Urothelium cell line (cell line): ENCODE measurements around the gene ZNF33B.
"Not testable (repeated sequence)": the region's sequence is repeated elsewhere in the genome, so short reads cannot be mapped to it uniquely, and the experiment has no call there.

Experiments used
- DNase-seq: peaks from one replicate; pipeline ENCODE4 v3.0.0; 2011; ENCODE audit warnings: low spot score, mixed read lengths
- FAIRE-seq: peaks from 2 replicates; lab custom pipeline; 2011; peaks lifted over from hg19 to GRCh38; lab: Jason Lieb, UNC

Gene ZNF33B

DNA sequence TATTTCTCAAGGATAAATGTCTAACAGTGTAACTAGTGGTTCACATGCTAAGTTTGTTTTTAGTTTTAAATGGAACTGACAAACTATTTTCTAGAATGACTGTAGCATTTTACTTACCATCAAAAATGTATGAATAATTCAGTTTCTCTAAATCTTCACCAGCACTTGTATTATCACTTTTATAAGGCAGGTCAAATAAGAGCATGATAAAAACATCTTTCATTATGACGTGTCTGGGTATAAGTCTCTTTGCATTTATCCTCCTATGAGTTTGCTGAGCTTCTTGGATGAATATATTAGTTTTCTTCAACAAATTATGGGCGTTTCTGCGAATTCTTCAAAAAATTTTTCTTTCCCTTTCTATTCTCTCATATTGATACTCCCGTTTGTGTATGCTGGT is 19.9 kb downstream of the ZNF33B start:
- FAIRE-seq (no peak), DNase-seq (no peak)

DNA sequence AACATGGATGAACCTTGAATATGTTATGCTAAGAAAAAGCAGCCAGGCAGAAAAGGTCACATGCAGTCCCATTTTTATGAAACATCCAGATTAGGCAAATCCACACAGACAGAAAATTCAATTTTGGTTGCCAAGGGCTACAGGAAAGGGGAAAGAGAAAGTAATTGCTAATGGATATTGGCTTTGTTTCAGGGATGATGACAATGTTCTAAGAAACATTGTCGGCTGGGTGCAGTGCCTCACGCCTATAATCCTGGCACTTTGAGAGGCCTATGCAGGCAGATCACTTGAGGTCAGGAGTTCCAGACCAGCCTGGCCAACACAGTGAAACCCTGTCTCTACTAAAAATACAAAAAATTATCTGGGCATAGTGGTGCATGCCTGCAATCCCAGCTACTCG is 23.0 kb downstream of the ZNF33B start:
- FAIRE-seq (no peak), DNase-seq (no peak)

DNA sequence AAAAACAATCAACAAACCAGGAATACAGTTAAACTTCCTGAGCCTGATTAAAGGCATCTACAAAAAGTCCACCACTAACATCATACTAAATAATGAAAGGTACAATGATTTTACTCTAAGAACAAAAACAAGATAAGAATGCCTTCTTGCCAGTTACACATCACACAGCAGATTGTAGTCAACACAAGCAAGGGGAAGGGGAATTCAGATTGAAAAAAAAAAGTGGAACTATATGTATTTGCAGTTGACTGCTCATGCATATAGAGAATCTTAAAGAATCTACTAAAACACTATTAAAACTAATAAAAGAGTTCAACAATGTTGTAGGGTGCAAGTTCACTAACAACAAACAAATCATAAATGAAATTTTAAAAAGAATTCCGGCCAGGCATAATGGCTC is 28.5 kb downstream of the ZNF33B start:
- FAIRE-seq: no peak
- no peak for DNase-seq

DNA sequence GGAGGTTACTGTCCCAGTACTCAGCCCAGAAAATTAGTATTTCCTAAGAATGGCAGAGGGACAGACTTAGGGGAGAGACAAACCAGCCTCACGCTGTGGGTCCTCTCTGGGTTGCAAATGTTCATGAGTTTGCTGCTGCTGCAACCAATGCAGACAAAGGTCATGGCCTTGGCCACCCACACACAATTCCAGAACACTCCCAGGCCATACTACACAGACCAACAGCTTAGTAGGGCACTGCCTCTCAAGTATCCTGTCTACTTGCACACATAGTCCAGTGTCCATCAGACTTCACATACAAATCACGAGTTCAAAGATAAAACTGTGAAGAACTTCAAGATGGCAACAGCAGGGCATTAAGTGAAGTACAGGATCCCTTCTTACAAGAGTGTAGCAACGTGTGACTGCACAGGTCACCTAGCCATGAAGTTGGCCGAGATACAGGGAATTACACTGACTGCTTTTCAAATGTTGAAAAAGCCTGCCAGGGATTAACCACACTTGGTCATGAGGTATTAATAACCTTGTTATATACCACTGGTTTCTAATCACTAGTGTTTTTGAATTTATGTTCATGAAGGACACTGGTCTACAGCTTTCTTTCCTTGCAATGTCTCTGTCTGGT is 40.0 kb downstream of the ZNF33B start:
- peak; percentile 90 for FAIRE-seq
- DNase-seq: no peak

- FAIRE-seq: no peak
These were observed 42.2 kb downstream of the ZNF33B start for GRCh38 chr10:42596196-42596595.

DNA sequence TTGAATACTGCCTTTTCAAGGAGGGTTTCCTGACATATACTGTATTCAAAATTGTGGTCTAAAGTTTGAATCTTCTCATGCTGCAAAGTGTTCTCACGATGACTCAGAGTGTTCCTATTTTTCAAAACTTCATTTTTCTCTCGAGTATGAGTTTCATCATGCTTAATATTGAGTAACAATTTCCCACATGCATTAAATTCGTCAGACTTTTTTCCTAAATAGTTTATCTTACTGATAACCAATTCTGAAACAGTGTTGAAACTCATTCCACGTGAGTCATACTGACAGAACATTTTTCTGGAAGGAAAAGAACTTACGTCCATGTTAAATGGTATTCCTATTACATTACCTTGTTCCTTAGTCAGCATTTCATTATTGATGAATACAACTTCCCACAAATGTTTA is 44.1 kb downstream of the ZNF33B start:
- FAIRE-seq (peak; percentile 58), DNase-seq (no peak)

More at GRCh38 chr10:42596196-42596595, 42.2 kb downstream of the ZNF33B start:
- DNase-seq: no peak

GRCh38 chr10:42593284-42593683 is 45.1 kb downstream of the ZNF33B start:
- DNase-seq: no peak
- peak; percentile 66 for FAIRE-seq

DNA sequence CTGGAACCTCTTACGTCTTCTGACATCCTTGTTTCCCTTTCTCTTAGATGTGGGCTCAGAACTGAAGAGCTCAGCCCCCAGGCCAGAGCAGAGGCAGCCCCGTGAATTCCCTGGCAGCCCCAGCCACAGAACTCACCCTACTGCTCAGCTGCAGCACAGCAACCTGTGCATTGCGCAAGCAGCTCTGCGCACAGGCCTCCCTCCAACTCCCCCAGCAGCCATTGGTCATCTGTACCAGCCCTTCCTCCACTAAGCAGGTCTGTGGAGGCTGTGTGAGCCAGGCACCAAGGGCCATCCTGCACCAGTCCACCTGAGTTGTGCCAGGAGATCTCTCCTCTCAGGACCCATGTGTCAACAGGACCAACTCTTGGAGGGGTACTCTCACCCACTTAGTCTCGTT is 54.5 kb downstream of the ZNF33B start:
- no peak for DNase-seq
- FAIRE-seq: peak; percentile 59

GRCh38 chr10:42578019-42578418 is 60.4 kb downstream of the ZNF33B start:
- DNase-seq (no peak), FAIRE-seq (no peak)

GRCh38 chr10:42576338-42576737 is 62.0 kb downstream of the ZNF33B start:
- DNase-seq (no peak), FAIRE-seq (peak; percentile 37)

- peak; percentile 55 for FAIRE-seq
These were observed 64.0 kb downstream of the ZNF33B start for GRCh38 chr10:42574336-42574735.

GRCh38 chr10:42556931-42557330 is 81.4 kb downstream of the ZNF33B start:
- DNase-seq: no peak
- no peak for FAIRE-seq

More at GRCh38 chr10:42574336-42574735, 64.0 kb downstream of the ZNF33B start:
- DNase-seq: no peak

- FAIRE-seq, DNase-seq: not testable (repeated sequence)
These were observed 84.8 kb downstream of the ZNF33B start for GRCh38 chr10:42553576-42553975.

DNA sequence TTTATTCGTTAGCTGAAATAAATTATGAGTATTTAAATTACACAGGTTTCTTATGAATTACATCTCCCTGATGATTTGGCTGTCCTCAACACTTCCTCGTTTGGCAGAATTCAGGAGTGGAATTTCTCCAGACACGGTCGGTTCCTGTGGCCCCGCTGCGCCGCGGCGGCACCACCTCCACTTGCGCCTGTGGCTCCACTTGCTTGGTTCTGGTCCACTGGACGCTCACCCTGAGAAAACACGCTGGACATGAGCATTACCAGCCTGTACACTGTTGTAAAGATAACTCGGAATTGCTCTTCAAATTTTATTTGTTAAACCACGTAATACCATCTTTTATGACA is 85.3 kb downstream of the ZNF33B start:
- no peak for DNase-seq
- FAIRE-seq: peak; percentile 73

DNA sequence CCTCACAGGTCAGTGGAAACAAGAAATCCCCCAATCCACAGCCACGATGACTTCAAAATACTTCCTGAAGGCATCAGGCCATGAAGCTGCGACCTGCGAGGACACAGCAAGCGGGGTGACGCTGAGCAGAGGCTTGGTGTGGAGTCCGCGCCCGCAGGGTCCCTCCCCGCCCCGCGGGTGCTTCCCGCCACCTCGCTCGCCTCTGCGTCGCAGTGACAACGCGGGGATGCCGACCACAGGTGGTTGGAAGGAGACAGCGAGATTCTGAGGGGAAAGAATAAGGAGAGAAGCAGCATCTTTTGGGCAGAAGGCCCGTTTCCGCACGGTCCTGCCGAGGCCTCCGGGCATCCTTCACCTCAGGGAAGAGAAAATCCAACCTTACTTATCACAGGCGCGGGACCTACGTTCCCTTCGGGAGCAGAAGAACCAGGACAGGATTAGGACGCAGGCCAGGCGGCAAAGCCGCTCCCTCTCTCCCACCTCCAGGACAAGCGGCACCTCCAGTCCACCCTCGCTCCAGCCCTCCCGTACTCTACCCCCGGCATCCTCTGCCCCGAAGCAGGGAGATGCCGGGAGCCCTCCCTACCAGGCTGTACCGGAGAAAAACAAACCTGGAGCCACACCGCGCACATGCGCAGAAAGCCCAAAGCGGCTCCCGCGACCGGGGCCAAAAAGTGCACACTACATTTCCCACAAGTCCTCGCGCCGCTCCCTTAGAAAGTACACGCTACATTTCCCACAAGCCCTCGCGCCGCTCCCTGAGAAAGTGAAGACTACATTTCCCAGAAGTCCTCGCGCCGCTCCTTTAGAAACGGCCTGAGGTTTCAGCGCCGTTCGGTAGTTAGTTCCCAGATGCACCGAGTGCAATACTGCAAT is 85.9 kb downstream of the ZNF33B start:
- FAIRE-seq (peak; percentile 85), DNase-seq (peak; percentile 98)

DNA sequence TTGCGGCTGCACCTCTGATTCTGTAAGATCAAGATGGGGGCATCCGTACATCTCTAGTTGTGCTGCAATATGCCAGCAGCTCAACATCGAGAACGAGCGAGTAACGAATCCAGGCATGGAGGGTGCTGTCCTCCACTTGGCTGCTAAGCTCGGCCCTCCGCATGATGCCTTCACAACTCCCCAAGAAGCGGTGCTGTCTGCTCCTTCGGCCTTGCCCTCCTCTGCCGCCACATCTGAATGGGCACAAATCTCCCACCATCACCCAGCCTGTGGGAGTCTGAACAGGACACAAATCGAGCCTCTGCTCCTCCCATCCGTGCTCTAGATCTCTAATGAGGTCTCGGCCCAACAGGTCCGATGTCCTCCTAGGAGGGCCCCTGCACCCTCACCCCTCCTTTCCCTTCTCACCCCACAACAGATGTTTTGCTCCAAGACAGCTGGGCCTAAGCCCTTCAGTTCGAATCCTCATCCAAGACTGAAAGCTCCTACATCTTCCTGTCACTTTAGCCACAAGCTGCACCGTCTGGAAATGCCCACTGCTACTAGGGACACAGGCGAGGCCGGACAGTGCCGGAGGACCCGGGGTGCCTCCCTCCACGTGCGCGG is 86.7 kb downstream of the ZNF33B start:
- FAIRE-seq: peak; percentile 23
- DNase-seq: no peak

DNA sequence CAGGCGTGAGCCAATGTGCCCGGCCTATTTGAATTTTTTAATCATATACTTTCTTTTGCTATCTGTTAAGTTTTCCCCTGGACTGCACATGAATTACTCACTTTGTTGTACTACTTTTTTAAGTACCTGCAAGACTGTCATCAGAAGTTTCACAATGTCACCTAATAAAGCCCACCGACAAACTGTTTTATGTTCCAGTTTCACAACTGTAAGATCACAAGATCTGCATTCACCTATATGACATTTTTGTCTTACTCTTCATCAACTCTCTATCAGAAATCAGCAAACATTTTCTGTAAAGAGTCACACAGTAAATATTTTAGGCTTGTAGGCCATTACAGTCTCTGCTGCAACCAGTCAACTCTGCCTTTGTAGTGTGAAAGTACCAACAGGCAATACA is 88.5 kb downstream of the ZNF33B start:
- no peak for DNase-seq
- no peak for FAIRE-seq

- DNase-seq (no peak), FAIRE-seq (no peak)
These were observed 90.1 kb downstream of the ZNF33B start for GRCh38 chr10:42548254-42548653.

DNA sequence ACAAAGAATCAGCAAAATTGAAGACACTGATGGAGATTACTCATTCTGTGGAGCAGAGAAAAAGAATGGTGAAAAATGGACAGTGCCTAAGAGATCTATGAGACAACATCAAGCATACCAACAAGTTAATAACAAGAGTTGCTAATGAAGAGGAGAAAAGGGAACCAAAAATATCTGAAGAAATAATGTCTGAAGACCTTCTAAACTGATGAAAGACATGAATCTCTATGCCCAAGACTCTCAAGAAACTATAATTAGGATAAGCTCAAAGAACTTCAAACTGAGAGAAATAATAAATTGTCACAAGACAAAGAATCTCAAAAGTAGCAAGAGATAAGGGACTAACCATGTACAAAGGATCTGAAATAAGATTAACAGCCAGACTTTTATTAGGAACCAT is 93.4 kb downstream of the ZNF33B start:
- no peak for DNase-seq
- FAIRE-seq: no peak

- DNase-seq: no peak
- FAIRE-seq: no peak
These were observed 94.5 kb downstream of the ZNF33B start for GRCh38 chr10:42543840-42544372.
